Testis (tissue), 2 donors: ENCODE data around the gene MROH7.

Experiments used
- POLR2A ChIP-seq: fragments of 450-650 bp; IDR thresholded peaks from one replicate; pipeline ENCODE4 v1.6.1; 2017; ENCODE audit warnings: antibody characterized with exemption, mild to moderate bottlenecking, moderate library complexity
- TF ChIP-seq, protein P1 (sequence below), 3 experiments: fragments of 450-650 bp in 2 of 3; fragments of 200-600 bp in 1 of 3; sonication (generic) in 1 of 3; IDR thresholded peaks; one replicate each; pipeline ENCODE4 v1.5.1; 2016 to 2019; ENCODE audit warnings: antibody characterized with exemption in 3 of 3, mild to moderate bottlenecking in 2 of 3, moderate library complexity in 1 of 3

DNA sequence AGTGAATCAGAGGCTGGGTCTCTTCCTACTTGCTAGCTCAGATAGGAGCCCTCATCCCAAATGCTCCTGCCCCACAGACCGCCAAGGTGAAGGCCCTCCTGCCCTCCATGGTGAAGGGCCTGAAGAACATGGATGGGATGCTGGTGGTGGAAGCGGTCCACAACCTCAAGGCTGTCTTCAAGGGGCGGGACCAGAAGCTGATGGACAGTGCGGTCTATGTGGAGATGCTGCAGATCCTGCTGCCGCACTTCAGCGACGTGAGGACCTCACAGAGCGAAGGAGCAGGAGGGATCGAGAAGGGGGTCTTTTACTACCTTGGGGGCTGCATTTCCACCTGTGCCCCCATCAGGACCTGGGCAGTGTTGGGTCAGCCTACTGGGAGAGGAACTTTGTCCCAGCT, 59.5 kb downstream of the MROH7 start:
- TF ChIP-seq, protein P1, sequence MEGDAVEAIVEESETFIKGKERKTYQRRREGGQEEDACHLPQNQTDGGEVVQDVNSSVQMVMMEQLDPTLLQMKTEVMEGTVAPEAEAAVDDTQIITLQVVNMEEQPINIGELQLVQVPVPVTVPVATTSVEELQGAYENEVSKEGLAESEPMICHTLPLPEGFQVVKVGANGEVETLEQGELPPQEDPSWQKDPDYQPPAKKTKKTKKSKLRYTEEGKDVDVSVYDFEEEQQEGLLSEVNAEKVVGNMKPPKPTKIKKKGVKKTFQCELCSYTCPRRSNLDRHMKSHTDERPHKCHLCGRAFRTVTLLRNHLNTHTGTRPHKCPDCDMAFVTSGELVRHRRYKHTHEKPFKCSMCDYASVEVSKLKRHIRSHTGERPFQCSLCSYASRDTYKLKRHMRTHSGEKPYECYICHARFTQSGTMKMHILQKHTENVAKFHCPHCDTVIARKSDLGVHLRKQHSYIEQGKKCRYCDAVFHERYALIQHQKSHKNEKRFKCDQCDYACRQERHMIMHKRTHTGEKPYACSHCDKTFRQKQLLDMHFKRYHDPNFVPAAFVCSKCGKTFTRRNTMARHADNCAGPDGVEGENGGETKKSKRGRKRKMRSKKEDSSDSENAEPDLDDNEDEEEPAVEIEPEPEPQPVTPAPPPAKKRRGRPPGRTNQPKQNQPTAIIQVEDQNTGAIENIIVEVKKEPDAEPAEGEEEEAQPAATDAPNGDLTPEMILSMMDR (IDR thresholded peaks at IDR 0.05) = no peak
- no peak for TF ChIP-seq POLR2A
